ENCODE measurements around the gene SPRR2D. TPM values are rescaled to one million over a fixed set of nuclear protein-coding genes. Genes with fewer than 3 reads are reported as not detected.

Gene SPRR2D
- not detected in 2 replicates for total RNA-seq (ENCODE audit: low replicate concordance)

DNA sequence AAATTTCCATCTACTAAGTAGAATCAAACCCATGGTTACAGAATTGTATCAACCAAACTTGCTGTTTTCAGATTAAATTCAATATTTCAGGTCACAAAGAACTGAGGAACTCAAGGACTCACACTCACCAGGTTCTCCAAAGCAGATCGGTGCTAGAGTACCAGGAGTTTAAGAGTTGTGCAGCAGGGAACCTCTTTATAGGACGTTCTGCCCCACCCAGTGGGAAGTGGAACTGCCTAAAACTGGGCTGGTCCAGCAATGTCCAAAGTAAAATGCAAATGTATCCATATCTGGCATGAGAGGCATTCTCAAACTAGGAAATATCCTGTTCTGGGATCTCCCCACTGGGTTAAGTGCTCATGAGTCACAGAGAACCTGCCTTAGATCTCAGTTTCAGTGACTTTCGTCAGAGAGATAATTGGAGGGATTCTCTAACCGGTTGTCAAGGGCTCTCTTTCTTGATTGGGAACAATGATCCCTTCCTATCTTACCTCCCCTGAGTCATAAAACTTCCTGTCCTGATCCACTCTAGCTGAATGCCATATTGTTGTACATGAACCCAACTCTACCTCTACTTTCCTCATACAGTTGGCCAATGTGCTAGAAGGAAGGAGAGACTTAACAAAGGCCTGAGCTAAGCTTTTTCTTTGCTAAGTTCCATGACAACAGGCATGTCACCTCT, at the start of gene SPRR2D:
TSS of gene SPRR2D (minus strand) at position 171 of the 682 bp plus-strand sequence. CDS start 774 bp downstream, outside the sequence.
- no peak for DNase-seq (ENCODE audit: low read depth)
- no peak within 1 kb of the TSS for H3K4me3 ChIP-seq (ENCODE audit: low read depth, low read length)
- no peak for TF ChIP-seq CTCF (IDR thresholded peaks at IDR 0.05; ENCODE audit: insufficient read depth, low read length)

DNA sequence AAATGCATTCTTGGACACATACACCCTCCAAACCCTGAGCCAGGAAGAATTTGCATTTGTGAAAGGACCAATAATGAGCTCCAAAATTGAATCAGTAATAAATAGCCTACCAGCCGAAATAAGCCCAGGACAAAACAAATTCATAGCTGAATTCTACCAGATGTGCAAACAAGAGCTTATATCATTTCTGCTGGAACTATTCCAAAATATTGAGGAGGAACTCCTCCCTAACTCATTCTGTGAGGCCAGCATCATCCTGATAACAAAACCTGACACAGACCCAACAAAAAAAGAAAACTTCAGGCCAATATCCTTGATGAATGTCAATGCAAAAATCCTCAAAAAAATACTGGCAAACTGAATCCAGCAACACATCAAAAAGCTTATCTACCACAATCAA, 46.7 kb upstream of the SPRR2D start:
- H3K4me3 ChIP-seq (ENCODE audit: low read depth, low read length) = no peak overlapping the region
- TF ChIP-seq CTCF (IDR thresholded peaks at IDR 0.05; ENCODE audit: insufficient read depth, low read length) = no peak
- no peak for DNase-seq (ENCODE audit: low read depth)

DNA sequence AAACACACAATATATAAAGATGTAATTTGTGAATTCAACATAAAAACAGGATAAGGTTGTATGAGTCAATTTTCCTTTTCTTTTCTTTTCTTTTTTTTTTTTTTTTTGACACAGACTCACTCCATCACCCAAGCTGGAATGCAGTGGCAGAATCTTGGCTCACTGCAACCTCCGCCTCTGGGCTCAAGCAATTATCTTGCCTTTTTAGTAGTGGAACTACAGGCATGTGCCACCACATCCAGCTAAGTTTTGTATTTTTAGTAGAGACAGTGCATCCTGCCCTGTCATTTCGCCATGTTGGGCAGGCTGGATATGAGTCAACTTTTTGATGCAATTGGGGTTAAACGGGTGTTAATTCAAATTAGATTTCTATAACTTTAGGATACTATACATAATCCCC, 40.8 kb upstream of the SPRR2D start:
- no peak for TF ChIP-seq CTCF (IDR thresholded peaks at IDR 0.05; ENCODE audit: insufficient read depth, low read length)
- no peak for DNase-seq (ENCODE audit: low read depth)
- no peak overlapping the region for H3K4me3 ChIP-seq (ENCODE audit: low read depth, low read length)

DNA sequence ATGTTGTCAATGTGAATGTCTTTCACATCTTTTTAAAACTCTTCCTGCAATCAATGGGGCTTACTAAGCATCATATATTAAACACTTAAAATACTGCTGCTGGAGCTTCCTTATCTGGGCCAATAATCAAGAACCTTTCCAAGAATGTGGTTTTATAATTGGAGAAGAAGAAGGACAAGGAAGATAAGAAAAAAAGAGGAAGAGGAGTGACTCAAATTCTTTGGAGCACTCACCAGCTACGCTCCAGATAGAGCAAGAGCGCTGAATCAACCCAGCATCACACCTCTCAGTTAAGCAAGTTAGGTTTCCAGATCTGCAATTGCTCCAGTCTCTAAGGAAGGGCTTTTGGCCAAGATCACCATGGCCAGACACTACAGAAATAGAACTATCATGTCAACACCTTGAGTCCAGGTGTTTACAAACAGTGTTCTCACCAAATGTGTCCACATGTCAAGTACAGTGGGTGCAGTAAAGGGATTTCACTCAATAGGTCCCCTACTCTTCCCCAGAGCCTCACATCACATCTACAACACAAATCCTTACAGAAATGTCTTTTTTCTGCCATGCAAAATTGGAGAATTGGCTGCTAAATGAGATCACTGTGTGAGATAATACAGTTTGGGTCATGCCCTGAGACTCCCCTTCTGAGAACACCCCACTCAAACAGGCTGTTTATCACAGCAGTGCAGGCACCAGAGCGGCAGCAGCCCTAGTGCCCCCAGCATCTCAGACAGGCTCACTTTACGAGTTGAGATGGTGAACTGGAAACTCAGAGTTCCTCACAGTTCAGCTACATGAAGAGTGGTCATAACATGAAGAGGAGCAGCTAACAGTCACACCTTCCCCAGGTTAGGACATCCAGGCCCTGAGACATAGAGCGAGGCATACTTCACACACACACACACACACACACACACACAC, 32.1 kb upstream of the SPRR2D start:
- no peak for TF ChIP-seq CTCF (IDR thresholded peaks at IDR 0.05; ENCODE audit: insufficient read depth, low read length)
- no peak for DNase-seq (ENCODE audit: low read depth)
- H3K4me3 ChIP-seq (ENCODE audit: low read depth, low read length) = no peak overlapping the region

DNA sequence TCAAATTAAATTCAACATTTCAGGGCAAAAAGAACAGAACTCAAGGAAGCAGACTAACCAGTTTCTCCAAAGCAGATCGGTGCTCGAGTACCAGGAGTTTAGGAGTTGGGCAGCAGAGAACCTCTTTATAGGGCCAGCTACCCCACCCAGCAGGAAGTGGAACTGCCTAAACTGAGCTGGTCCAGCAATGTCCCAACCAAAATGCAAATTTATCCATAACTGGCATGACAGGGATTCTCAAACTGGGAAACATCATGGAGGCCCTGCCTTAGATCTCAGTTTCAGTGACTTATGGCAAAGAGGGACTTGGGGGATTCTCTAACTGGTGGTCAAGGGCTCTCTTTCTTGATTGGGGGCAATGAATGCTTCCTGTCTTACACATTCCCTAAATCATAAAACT, 30.6 kb upstream of the SPRR2D start, which contains the start of gene SPRR2B:
TSS of gene SPRR2B (minus strand) at position 101 of the 400 bp plus-strand sequence. CDS start 772 bp downstream, outside the sequence.
- no peak for TF ChIP-seq CTCF (IDR thresholded peaks at IDR 0.05; ENCODE audit: insufficient read depth, low read length)
- DNase-seq (ENCODE audit: low read depth) = no peak

DNA sequence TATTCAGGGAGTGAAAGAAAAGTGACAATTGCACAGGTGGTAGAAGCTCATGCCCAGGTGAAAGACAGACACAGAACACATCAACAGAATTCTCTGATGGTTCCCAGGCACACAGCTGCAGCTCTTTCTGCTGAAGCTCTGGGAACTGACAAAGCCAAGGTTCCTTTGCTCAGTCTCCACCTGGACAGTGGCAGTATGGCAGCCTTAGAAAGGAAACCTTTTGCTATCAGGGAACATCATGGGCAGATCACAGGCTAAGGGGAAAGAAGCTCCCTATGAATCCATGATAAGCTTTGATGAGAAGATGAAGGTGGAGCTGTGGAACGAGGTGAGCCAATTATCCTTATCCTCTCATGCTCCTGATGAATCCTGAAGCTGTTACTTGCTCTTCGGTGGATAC, 29.3 kb upstream of the SPRR2D start:
- DNase-seq (ENCODE audit: low read depth) = no peak

More for the DNA sequence above, 30.6 kb upstream of the SPRR2D start, which contains the start of gene SPRR2B:
- H3K4me3 ChIP-seq (ENCODE audit: low read depth, low read length) = no peak within 1 kb of the TSS

More for the DNA sequence above, 29.3 kb upstream of the SPRR2D start:
- H3K4me3 ChIP-seq (ENCODE audit: low read depth, low read length) = no peak overlapping the region
- TF ChIP-seq CTCF (IDR thresholded peaks at IDR 0.05; ENCODE audit: insufficient read depth, low read length) = no peak

All from fibroblast of the aortic adventitia (primary cell).